Central memory CD8-positive, alpha-beta T cell (primary cell): ENCODE data around the gene A3GALT2.
A peak's percentile ranks its signal among the peaks of the same experiment; 100 is the strongest.

Source experiments
- ATAC-seq: fragments of 150-1000 bp; cut with Tn5 transposase; replicated peaks from 2 replicates; pipeline ENCODE4 v1.10.0; 2022; ENCODE audit warnings: mild to moderate bottlenecking, moderate FRiP score, moderate number of reproducible peaks; ENCODE audit not compliant: poor library complexity, severe bottlenecking; ENCODE audit errors: extremely low read depth
- DNase-seq, 2 donors: peaks; one replicate each; pipeline ENCODE4 v3.0.0; 2021; ENCODE audit warnings: low spot score in 2 of 2
- H3K27ac Mint-ChIP-seq: one replicate; pipeline ENCODE4 v1.8.0; 2022; ENCODE audit warnings: low read depth, mild to moderate bottlenecking, moderate library complexity, mixed read lengths
- H3K27me3 Mint-ChIP-seq: one replicate; pipeline ENCODE4 v1.8.0; 2022; ENCODE audit warnings: mixed read lengths
- H3K36me3 Mint-ChIP-seq: one replicate; pipeline ENCODE4 v1.8.0; 2022; ENCODE audit warnings: mild to moderate bottlenecking, moderate library complexity, mixed read lengths; ENCODE audit not compliant: insufficient read depth
- H3K4me1 Mint-ChIP-seq: one replicate; pipeline ENCODE4 v1.8.0; 2022; ENCODE audit warnings: mixed read lengths
- H3K4me3 Mint-ChIP-seq: one replicate; pipeline ENCODE4 v1.8.0; 2022; ENCODE audit warnings: mild to moderate bottlenecking, moderate library complexity, mixed read lengths
- H3K9me3 Mint-ChIP-seq: one replicate; pipeline ENCODE4 v1.8.0; 2022; ENCODE audit warnings: mixed read lengths

The A3GALT2 gene

DNA sequence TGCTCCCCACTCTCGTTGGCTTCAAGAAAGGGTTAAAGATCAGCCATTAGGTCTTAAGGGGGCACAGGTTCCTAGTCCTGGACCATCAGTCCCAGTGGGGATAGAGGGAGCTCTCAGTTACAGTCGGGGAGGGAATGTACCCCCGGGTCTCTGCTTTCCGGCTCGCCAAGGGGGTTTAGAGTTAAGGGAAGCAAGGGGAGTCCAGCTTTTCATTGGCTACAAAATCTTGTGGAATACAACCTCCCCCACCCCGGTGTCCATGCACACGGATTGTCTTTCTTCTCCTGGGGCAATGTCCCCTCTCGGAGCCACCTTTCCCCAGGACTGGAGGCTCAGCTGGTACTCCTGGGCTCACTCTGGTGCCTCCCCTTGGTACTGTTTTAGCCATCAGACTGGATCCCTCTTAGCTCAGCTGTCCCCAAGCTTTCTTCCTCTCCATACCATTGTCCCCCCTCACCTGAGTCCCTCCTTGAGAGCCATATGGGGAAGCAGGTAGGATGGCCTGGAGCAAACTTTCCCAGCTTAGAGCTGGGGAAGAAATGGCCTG, at the start of gene A3GALT2:
A3GALT2 (minus strand) TSS at position 480 of the 547 bp plus-strand sequence; CDS start at position 480, 0 bp downstream.
- no peak within 1 kb of the TSS for H3K27ac Mint-ChIP-seq
- DNase-seq (no peak), ATAC-seq (no peak)
- H3K4me1 Mint-ChIP-seq: no peaks in the 10 kb centered on the region
- H3K36me3 Mint-ChIP-seq: peaks cover 20% of the 10 kb centered on the region
- H3K27me3 Mint-ChIP-seq: no peaks in the 10 kb centered on the region
- H3K4me3 Mint-ChIP-seq: no peak within 1 kb of the TSS
- H3K9me3 Mint-ChIP-seq: no peaks in the 10 kb centered on the region

DNA sequence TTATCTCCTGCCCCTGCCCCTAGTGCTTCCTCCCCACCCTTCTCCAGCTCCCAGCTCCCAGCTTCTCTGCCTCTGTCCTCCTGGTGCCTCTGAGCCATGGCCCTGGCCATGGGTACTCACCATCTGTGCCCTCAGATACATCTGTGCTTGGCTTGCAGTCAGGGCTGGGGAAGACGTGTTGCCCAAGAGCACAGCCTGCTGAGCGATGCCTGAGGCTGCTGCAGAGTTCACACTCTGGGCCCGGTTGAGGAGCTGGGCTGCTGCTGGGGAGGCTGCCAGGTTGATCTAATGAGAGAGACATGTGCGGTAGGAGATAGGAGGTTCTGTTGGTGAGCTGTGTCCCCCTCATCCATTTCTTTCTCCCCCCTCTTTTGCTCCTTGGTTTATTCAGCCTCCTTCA, 49.4 kb upstream of the A3GALT2 start:
- peaks cover 8% of the 10 kb centered on the region for H3K27me3 Mint-ChIP-seq
- H3K9me3 Mint-ChIP-seq: no peaks in the 10 kb centered on the region
- no peak overlapping the region for H3K27ac Mint-ChIP-seq
- no peaks in the 10 kb centered on the region for H3K36me3 Mint-ChIP-seq
- DNase-seq (no peak), ATAC-seq (no peak)
- peaks cover 5% of the 10 kb centered on the region for H3K4me1 Mint-ChIP-seq
- H3K4me3 Mint-ChIP-seq: no peak overlapping the region

DNA sequence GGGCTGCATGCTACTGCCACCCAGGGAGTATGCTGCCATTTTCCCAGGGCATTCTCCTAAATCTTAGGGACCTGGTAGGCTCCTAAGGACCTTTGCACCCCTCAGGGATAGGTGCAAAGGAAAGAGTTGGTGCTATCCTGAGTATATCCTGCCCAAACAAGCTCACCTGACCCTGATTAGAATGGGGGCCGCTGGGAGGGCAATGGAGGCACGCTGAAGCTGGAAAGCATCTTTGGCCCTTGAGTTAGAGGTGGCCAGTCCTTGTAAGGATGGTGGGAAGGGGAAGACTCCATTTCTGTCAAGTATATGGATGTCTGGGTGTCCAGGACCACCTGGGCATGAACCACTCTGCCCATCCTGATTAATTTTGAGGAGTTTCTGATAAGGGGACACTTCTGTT, 48.9 kb upstream of the A3GALT2 start:
- no peak for ATAC-seq
- Mint-ChIP-seq H3K4me1 (peaks cover 5% of the 10 kb centered on the region), H3K4me3 (no peak overlapping the region), H3K9me3 (no peaks in the 10 kb centered on the region), H3K27me3 (peaks cover 8% of the 10 kb centered on the region), H3K36me3 (no peaks in the 10 kb centered on the region), H3K27ac (no peak overlapping the region)
- DNase-seq: no peak

DNA sequence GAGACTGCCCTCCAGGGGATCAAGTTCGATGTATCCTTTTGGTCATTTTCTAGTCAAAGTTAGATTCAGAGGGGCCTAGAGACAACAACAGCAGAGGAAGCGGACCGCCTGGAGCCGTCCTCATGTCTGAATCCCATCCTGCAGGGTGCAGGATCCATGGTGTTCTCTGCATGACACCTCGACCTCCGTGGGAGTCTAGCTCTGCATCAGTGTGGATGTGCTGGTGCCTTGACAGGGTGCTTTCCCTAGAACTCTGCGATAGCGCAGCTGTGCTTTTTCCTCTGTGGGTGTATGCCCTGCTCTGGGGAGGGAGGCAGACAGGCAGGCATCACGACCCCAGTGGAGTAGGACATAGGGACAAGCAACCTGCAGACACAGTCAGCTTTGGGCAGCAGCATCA, 48.2 kb upstream of the A3GALT2 start:
- Mint-ChIP-seq H3K36me3 (no peaks in the 10 kb centered on the region), H3K27me3 (peaks cover 8% of the 10 kb centered on the region), H3K4me1 (peaks cover 5% of the 10 kb centered on the region), H3K9me3 (no peaks in the 10 kb centered on the region), H3K27ac (no peak overlapping the region), H3K4me3 (no peak overlapping the region)
- DNase-seq (no peak), ATAC-seq (no peak)

DNA sequence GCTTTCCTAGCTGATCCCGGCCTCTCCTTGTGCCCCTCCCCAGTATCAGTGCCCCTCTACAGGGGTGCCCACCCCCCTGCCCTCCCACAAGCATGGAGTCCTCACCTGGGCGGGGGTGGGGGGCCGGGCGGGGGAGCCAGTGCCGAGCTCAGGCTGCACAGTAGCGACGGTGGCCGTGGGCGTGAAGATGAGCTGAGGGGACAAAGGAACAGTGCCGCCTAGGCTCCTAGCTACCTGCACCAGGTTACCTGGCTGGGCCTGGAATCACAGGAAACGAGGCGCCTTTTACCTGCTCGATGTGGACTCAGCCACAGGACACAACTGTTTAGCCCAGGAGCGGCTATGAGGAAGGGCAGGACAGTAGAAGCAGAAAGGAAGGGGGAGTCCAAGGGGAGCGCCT, 47.5 kb upstream of the A3GALT2 start:
- Mint-ChIP-seq H3K4me3 (no peak overlapping the region), H3K4me1 (peaks cover 5% of the 10 kb centered on the region), H3K27ac (no peak overlapping the region), H3K27me3 (peaks cover 8% of the 10 kb centered on the region), H3K36me3 (no peaks in the 10 kb centered on the region), H3K9me3 (no peaks in the 10 kb centered on the region)
- DNase-seq: no peak
- ATAC-seq: no peak

DNA sequence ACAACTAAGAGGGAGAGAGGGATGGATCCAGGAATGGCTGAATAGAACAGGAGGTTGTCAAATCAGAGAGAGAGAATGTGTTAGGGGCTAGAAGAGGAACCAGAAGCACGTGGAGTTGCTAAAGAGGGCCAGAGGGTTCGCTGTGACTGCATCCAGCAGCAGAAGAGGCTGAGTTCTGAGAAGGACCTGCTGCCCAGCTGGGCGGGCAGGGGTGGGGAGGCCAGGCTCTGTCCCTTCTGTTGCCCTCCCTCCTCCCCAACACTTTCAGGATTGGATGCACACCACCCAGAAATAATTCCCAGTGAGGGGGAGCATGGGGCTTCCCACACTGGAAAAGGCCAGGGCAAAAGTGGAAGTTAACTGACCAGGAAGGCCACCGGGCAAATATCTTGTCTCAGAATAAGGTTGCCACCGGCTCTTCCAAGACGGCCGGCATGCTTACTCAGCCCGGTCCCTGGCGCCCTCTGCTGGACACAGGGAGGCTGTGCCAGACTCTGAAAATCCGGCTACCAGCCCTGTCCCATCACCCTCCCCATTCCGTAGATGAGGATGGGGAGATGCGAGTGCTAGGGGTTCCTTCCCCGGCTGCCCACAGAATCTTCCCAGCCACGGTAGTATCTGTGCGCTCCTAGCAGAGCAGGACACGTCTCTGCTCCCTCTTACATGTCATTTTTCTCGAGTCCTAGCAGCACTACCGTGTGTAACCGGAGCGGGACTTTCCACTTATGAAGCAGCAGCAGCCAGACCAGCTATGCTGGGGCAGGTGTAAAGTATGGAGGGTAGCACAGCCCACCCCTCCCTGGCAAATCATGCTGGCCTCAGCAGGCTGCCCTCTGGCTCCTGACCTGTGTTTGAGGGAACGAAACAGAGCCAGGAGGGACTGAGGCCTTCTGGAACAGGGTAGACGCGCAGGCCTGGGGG, 46.8 kb upstream of the A3GALT2 start:
- Mint-ChIP-seq H3K4me1 (peaks cover 5% of the 10 kb centered on the region), H3K9me3 (no peaks in the 10 kb centered on the region), H3K27me3 (peaks cover 8% of the 10 kb centered on the region), H3K4me3 (no peak overlapping the region), H3K36me3 (no peaks in the 10 kb centered on the region), H3K27ac (no peak overlapping the region)
- ATAC-seq (peak; percentile 93), DNase-seq (peak; percentile 72 to 87)

DNA sequence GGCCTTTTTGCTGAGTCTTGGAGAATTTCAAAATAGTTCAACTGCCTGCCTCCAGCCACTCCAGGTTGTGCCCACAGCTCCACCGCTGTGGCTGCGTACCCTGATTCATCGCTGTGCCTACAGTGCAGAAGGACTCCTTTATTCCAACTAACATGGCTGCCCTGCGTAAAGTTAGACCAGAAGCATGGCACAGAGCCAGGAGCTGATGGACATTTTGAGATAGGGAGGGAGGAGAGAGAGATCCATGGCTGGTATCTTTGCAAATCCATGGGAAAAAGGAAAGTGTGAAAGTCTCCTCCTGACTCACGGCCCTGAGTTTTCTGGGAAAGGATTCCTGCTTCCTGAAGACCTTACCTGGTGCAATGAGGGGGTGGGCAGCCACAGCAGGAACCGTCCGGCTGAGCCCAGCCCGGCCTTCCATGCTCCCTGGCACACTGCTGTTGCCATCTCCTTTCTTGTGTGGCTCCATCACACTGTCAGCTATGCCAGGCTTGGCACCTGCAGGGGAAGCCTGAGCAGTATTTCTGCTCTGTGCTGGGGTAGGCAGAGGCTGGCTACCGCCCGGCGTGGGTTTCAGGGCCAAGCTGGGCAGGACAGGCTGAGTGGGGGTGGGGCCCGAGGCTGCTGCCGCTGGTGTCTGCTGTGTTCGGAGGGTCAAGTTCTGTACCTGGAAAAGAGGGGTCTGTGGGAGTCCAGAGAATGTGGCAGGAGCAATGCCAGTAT, 46.0 kb upstream of the A3GALT2 start:
- Mint-ChIP-seq H3K27ac (no peak overlapping the region), H3K36me3 (no peaks in the 10 kb centered on the region), H3K27me3 (peaks cover 8% of the 10 kb centered on the region), H3K4me1 (peaks cover 5% of the 10 kb centered on the region), H3K9me3 (no peaks in the 10 kb centered on the region), H3K4me3 (no peak overlapping the region)
- no peak for DNase-seq
- no peak for ATAC-seq

DNA sequence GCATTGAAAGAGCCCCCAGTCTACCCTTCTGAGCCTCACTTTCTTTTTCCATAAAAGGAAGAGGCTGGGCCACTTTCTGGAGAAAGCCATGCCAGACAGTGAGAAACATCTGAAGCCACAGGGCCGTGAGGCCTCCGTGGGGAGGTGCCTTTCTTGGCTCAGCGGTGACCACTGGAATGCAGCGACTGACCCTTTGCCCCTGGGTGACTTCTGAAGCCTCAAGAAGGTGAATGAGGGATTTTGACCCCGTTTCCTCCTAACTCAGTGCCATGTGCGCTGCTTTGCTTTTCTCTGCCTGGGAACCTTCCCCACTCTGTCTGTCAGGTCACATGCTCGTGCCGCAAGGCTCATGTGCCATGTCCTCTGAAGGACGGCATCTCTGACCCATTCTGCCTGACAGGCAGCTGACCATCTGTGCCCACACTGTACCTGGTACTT, 44.7 kb upstream of the A3GALT2 start:
- Mint-ChIP-seq H3K36me3 (no peaks in the 10 kb centered on the region), H3K27me3 (peaks cover 8% of the 10 kb centered on the region), H3K9me3 (no peaks in the 10 kb centered on the region), H3K4me1 (peaks cover 5% of the 10 kb centered on the region), H3K4me3 (no peak overlapping the region), H3K27ac (no peak overlapping the region)
- no peak for ATAC-seq
- no peak for DNase-seq

DNA sequence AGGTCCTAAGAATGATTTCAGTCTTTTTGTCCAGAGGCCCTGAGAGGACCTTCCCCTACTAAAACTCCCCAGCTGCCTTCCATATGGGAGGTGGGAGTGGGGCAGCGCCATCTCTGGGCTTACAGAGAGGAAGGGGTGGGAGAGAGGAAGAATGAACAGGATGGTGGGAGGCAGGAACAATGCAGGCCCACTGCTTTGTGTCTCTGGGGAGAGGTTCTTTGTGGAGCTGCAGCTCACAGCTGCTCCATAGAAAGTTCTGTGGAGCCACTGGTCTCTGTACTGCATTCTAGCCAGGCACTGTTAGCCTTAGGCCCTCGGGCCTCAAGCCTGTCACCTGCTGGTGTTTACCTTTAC, 43.6 kb upstream of the A3GALT2 start:
- Mint-ChIP-seq H3K27me3 (peaks cover 8% of the 10 kb centered on the region), H3K27ac (no peak overlapping the region), H3K36me3 (no peaks in the 10 kb centered on the region), H3K4me1 (peaks cover 5% of the 10 kb centered on the region), H3K4me3 (no peak overlapping the region), H3K9me3 (no peaks in the 10 kb centered on the region)
- DNase-seq: no peak
- ATAC-seq: no peak

DNA sequence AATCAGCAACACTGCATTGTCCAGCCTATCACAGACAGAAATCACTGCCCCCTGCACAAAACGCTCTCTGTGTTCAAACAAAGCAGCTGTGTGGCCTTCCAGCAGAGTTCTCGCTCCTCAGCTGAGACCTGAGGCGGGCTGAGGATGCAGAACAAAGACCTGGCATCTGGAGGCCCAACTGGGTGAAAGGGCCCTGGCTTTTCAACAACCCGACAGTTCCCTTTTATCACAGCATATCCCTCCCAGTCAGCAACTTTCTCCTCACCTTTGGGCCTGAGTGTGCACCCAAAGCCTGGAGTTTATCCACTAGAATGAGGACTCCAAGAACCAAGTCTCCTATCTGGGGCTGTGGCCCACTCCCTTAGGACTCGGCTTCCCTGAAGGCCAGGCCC, 42.6 kb upstream of the A3GALT2 start:
- Mint-ChIP-seq H3K27me3 (no peaks in the 10 kb centered on the region), H3K27ac (no peak overlapping the region), H3K4me3 (no peak overlapping the region), H3K4me1 (peaks cover 5% of the 10 kb centered on the region), H3K9me3 (no peaks in the 10 kb centered on the region), H3K36me3 (no peaks in the 10 kb centered on the region)
- ATAC-seq: no peak
- DNase-seq: no peak

DNA sequence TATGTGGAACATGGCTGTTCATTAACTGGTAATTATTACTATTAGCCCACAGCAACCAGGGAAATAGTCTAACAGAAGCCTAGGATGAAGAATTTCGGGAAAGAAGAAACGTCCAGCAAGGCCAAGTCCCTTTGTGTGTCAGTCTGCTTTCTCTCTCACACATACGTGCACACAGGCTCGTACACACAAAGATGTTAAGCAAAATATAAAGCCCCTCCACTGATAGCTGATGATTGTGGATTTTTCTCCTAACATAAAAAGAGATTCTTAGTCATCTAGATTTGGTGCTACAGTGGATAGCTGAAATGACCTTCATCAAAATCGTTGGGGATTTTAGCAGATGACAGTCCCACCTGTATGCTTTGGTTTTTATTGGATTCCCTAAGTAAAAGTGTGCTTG, 42.1 kb upstream of the A3GALT2 start:
- Mint-ChIP-seq H3K36me3 (no peaks in the 10 kb centered on the region), H3K4me3 (no peak overlapping the region), H3K27me3 (no peaks in the 10 kb centered on the region), H3K4me1 (peaks cover 4% of the 10 kb centered on the region), H3K27ac (no peak overlapping the region), H3K9me3 (no peaks in the 10 kb centered on the region)
- DNase-seq (no peak), ATAC-seq (no peak)

DNA sequence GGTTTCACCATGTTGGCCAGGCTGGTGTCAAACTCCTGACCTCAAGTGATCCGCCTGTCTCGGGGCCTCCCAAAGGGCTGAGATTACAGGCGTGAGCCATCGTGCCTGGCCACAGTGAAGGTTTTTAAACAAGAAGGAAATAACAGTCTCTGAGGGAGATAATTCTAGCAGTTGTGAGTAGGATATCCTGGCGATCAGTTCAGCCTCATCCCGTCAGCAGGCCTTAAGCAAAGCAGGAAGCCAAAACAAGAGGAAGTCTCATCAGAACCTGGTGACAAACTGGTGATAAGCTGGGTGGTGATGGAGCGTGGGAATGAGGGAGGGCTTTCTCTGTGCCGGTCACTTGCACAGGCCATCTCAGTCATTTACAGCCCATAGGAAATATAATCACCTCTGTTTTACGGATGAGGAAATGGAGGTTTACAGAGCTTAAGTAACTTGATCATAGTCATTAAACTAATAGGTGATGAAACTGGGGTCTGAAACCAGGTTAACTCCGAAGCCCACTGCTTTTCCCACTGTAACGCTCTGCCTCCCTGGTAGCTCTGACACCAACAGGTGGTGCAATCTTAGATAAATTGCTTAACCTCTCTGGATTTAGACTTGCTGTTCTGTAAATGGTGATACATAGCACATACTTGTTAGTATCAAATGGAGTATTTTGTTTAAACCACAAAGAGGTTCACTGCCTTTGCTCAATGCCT, 40.8 kb upstream of the A3GALT2 start:
- Mint-ChIP-seq H3K9me3 (no peaks in the 10 kb centered on the region), H3K36me3 (no peaks in the 10 kb centered on the region), H3K27ac (no peak overlapping the region), H3K27me3 (no peaks in the 10 kb centered on the region), H3K4me1 (no peaks in the 10 kb centered on the region), H3K4me3 (no peak overlapping the region)
- ATAC-seq (no peak), DNase-seq (no peak)
